VCaP (cell line): Measurements from ENCODE around the gene SESN3.

Source experiments
- H3K27ac ChIP-seq: fragments of 450-650 bp; 2 replicates; pipeline ENCODE4 v1.5.1; 2017
- CTCF ChIP-seq: fragments of 450-650 bp; conservative IDR thresholded peaks from 2 replicates; pipeline ENCODE4 v1.5.1; 2017; ENCODE audit warnings: mild to moderate bottlenecking, moderate library complexity

Gene SESN3

GRCh38 chr11:95267601-95268213 lies 36.7 kb upstream of the SESN3 start:
- no peak for TF ChIP-seq CTCF
- no peak overlapping the region for H3K27ac ChIP-seq

- H3K27ac ChIP-seq = no peak overlapping the region
- no peak for TF ChIP-seq CTCF
Measured at GRCh38 chr11:95266751-95267374, 35.9 kb upstream of the SESN3 start.

GRCh38 chr11:95264881-95265280 lies 33.9 kb upstream of the SESN3 start:
- TF ChIP-seq CTCF = no peak

GRCh38 chr11:95262994-95263765 lies 32.2 kb upstream of the SESN3 start:
- no peak for TF ChIP-seq CTCF
- H3K27ac ChIP-seq = no peak overlapping the region

More at GRCh38 chr11:95264881-95265280, 33.9 kb upstream of the SESN3 start:
- H3K27ac ChIP-seq = no peak overlapping the region; the same call in 1 of the 2 replicates

GRCh38 chr11:95257456-95257971 lies 26.5 kb upstream of the SESN3 start:
- no peak for TF ChIP-seq CTCF
- no peak overlapping the region for H3K27ac ChIP-seq

- no peak for TF ChIP-seq CTCF
- H3K27ac ChIP-seq = peak overlapping the region; percentile 61; the same call in 1 of the 2 replicates
Measured at GRCh38 chr11:95256321-95256779, 25.3 kb upstream of the SESN3 start.
